Endothelial cell of umbilical vein (primary cell): ENCODE measurements around the gene CTNNA2. TPM values are rescaled to one million over a fixed set of nuclear protein-coding genes. Genes with fewer than 3 reads are reported as not detected.

Experiments
- BruUV-seq: library from RNA; stranded (reverse); fragments of 400-500 nt; replicated peaks from 2 replicates; lab custom pipeline; 2021; lab: Mats Ljungman, UMichigan
- CTCF ChIA-PET: fragments of 300-600, 350-600 bp; sonication (Branson Sonifier 250); formaldehyde crosslinking; loops from one replicate; lab custom pipeline; 2021; ENCODE audit warnings: antibody characterized with exemption, inconsistent platforms; lab: Charles Lee
- POLR2A ChIA-PET: fragments of 300-600, 350-600 bp; sonication (Branson Sonifier 250); formaldehyde crosslinking; loops from one replicate; lab custom pipeline; 2021; ENCODE audit warnings: antibody characterized with exemption, inconsistent platforms; lab: Charles Lee
- DNase-seq: peaks from one replicate; pipeline ENCODE4 v3.0.0-alpha.2; 2011; ENCODE audit warnings: low read depth, low spot score
- FAIRE-seq: peaks from 2 replicates; lab custom pipeline; 2011; peaks lifted over from hg19 to GRCh38; lab: Jason Lieb, UNC
- H2AFZ ChIP-seq: 2 replicates; pipeline ENCODE4 v1.6.0; 2012; ENCODE audit warnings: low read depth, low read length, control low read depth, inconsistent platforms
- H3K27ac ChIP-seq: 2 replicates; pipeline ENCODE4 v1.5.1; 2011; ENCODE audit warnings: low read depth, mild to moderate bottlenecking, control low read depth, low read length, moderate library complexity; ENCODE audit not compliant: insufficient read depth
- H3K27me3 ChIP-seq, 2 experiments: 2 replicates each; pipeline versions ENCODE4 v1.6.0 to v1.6.1; 2011; ENCODE audit warnings: low read length in 2 of 2, mixed read lengths in 1 of 2; ENCODE audit not compliant: control insufficient read depth in 2 of 2, insufficient read depth in 2 of 2
- H3K36me3 ChIP-seq, 2 experiments: 2 replicates in 1 of 2; 3 replicates in 1 of 2; pipeline ENCODE4 v1.5.1; 2011; ENCODE audit warnings: low read length in 2 of 2, mild to moderate bottlenecking in 1 of 2, moderate library complexity in 1 of 2; ENCODE audit not compliant: control insufficient read depth in 2 of 2, insufficient read depth in 2 of 2; ENCODE audit errors: extremely low read depth in 1 of 2
- H3K4me1 ChIP-seq: 3 replicates; pipeline ENCODE4 v1.5.1; 2011; ENCODE audit warnings: mild to moderate bottlenecking, low read length; ENCODE audit not compliant: control insufficient read depth, insufficient read depth; ENCODE audit errors: extremely low read depth
- H3K4me2 ChIP-seq: 2 replicates; pipeline ENCODE4 v1.6.1; 2011; ENCODE audit warnings: low read length, control low read depth, mixed read lengths; ENCODE audit not compliant: insufficient read depth
- H3K4me3 ChIP-seq, 3 experiments: fragments of 200-600 bp in 1 of 3; sonication (generic), shearing (Covaris generic) in 1 of 3; replicated peaks in 1 of 3; 2 replicates each; pipeline ENCODE4 v1.5.1; 2011 to 2016; ENCODE audit warnings: control low read depth in 3 of 3, low read length in 3 of 3, mild to moderate bottlenecking in 2 of 3, inconsistent platforms in 1 of 3, low read depth in 1 of 3, moderate library complexity in 1 of 3; ENCODE audit not compliant: insufficient read depth in 1 of 3
- H3K79me2 ChIP-seq: 2 replicates; pipeline ENCODE4 v1.6.0; 2012; ENCODE audit warnings: low read length, inconsistent platforms; ENCODE audit not compliant: control insufficient read depth, insufficient read depth
- H3K9ac ChIP-seq: replicated peaks from 2 replicates; pipeline ENCODE3; 2011; ENCODE audit warnings: low read length, control low read depth; ENCODE audit not compliant: insufficient read depth; ENCODE audit errors: extremely low read depth
- H3K9me1 ChIP-seq: replicated peaks from 3 replicates; pipeline ENCODE4 v1.6.0; 2011; ENCODE audit warnings: mild to moderate bottlenecking, low read length; ENCODE audit not compliant: control insufficient read depth, insufficient read depth; ENCODE audit errors: extremely low read depth
- H3K9me3 ChIP-seq: replicated peaks from 2 replicates; pipeline ENCODE4 v1.5.1; 2012; ENCODE audit warnings: low read length, inconsistent platforms; ENCODE audit not compliant: control insufficient read depth, insufficient read depth
- H4K20me1 ChIP-seq: replicated peaks from 2 replicates; pipeline ENCODE3; 2011; ENCODE audit warnings: mild to moderate bottlenecking, low read length; ENCODE audit not compliant: control insufficient read depth, insufficient read depth; ENCODE audit errors: extremely low read depth
- EZH2 ChIP-seq: IDR thresholded peaks from 2 replicates; pipeline ENCODE4 v1.6.1; 2012; ENCODE audit warnings: borderline replicate concordance, low read depth, mild to moderate bottlenecking, moderate library complexity, low read length, inconsistent platforms; ENCODE audit not compliant: severe bottlenecking
- FOS ChIP-seq: IDR thresholded peaks from 2 replicates; pipeline ENCODE4 v1.6.1; 2011; ENCODE audit warnings: mild to moderate bottlenecking, low read length, moderate library complexity, borderline replicate concordance; ENCODE audit not compliant: insufficient read depth
- GATA2 ChIP-seq: IDR thresholded peaks from 2 replicates; pipeline ENCODE4 v1.7.0; 2011; ENCODE audit warnings: low read depth, mild to moderate bottlenecking, moderate library complexity, mixed read lengths, low read length; ENCODE audit not compliant: insufficient read length, insufficient read depth
- JUN ChIP-seq: IDR thresholded peaks from 2 replicates; pipeline ENCODE4 v1.6.1; 2011; ENCODE audit warnings: borderline replicate concordance, low read depth; ENCODE audit not compliant: insufficient read length, insufficient read depth
- MYC ChIP-seq: IDR thresholded peaks from one replicate; pipeline ENCODE4 v1.6.1; 2011; ENCODE audit warnings: mild to moderate bottlenecking, low read depth, low read length
- POLR2A ChIP-seq: IDR thresholded peaks from 2 replicates; pipeline ENCODE4 v1.6.1; 2012; ENCODE audit warnings: low read depth, mild to moderate bottlenecking, control low read depth, low read length
- POLR2AphosphoS5 ChIP-seq: IDR thresholded peaks from 2 replicates; pipeline ENCODE4 v1.6.1; 2012; ENCODE audit warnings: low read depth, mild to moderate bottlenecking, control low read depth, low read length, moderate library complexity; ENCODE audit not compliant: insufficient read depth
- dilution Hi-C: fragments of 300-500 bp; cut with MboI; formaldehyde crosslinking; loops from one replicate; pipeline ENCODE4 v1.15.0; 2019; ENCODE audit warnings: low sequenced_read_pairs; ENCODE audit not compliant: extremely low pct_ligation_motif_present
- intact Hi-C: fragments of 100-400 bp; cut with micrococcal nuclease; formaldehyde crosslinking; loops from one replicate; pipeline ENCODE4 v1.10.0; 2022
- polyA plus RNA-seq, 4 experiments: library from polyadenylated mRNA; depleted of rRNA in 3 of 4; stranded (reverse) in 3 of 4; unstranded in 1 of 4; fragments of >200 nt; gene quantifications; 2 replicates each; pipeline versions ENCODE4 v1.2.1 to v1.2.3, GENCODE V29; 2011 to 2012; ENCODE audit warnings: missing spikeins in 1 of 4
- total RNA-seq: library from RNA; stranded (reverse); gene quantifications from 2 replicates; pipeline ENCODE4 v1.2.3, GENCODE V29; 2021
- TF ChIP-seq, protein P1 (sequence below): IDR thresholded peaks from 2 replicates; pipeline ENCODE4 v1.6.1; 2011; ENCODE audit not compliant: insufficient read depth, insufficient read length
- TF ChIP-seq, protein P2 (sequence below), 2 donors: IDR thresholded peaks; 1 replicate in 1 of 2; 2 replicates in 1 of 2; pipeline ENCODE4 v1.5.1; 2011; ENCODE audit warnings: low read length in 2 of 2, mild to moderate bottlenecking in 2 of 2, moderate library complexity in 2 of 2, control low read depth in 1 of 2, inconsistent platforms in 1 of 2, low read depth in 1 of 2; ENCODE audit not compliant: insufficient read depth in 1 of 2; ENCODE audit errors: extremely low read depth in 1 of 2

Gene CTNNA2
- total and polyA plus RNA-seq, 2 donors (not counting 3 experiments of a cell fraction or from before 2014, with no cell fraction given), result not detected

DNA sequence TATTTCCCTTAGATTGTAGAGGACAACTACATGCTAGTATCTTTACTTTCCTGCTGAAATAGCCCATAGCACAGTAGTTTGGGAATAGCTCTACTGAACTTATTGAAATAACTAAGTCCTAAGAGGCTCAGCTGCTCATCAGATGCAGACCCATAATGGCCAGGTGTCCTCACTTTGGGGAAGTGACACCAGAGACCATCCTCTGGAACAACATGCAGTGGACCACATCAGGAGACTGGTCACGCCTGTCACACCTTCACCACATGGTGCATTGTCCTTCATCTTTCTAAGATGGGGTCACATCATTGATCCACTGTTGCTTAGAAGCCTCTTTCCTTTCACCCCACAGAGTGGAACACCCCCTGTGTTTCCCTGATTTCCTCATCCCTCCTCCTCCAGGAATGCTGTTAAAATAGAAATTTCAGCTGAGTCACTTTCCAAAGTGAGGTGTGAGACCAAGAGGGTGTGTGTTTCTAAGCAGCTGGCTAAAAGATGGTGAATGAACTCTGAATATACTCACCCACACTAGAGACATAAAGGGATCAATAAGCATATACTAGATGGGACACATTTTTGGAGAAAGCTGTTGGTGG is 1006.9 kb downstream of the CTNNA2 start:
- H3K4me1 ChIP-seq, result no peaks in the 10 kb centered on the region
- no peak overlapping the region for H3K27ac ChIP-seq
- no peak overlapping the region for H3K9ac ChIP-seq
- H3K79me2 ChIP-seq, result no peaks in the 10 kb centered on the region
- no peak overlapping the region for H2AFZ ChIP-seq
- H3K36me3 ChIP-seq, result no peaks in the 10 kb centered on the region
- ChIA-PET POLR2A (no interaction called here), CTCF (no interaction called here)
- TF ChIP-seq GATA2 (no peak), JUN (no peak), MYC (no peak), FOS (no peak), POLR2A (no peak), POLR2AphosphoS5 (no peak), EZH2 (no peak)
- TF ChIP-seq, protein P1, sequence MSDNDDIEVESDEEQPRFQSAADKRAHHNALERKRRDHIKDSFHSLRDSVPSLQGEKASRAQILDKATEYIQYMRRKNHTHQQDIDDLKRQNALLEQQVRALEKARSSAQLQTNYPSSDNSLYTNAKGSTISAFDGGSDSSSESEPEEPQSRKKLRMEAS, result no peak
- TF ChIP-seq, protein P2, sequence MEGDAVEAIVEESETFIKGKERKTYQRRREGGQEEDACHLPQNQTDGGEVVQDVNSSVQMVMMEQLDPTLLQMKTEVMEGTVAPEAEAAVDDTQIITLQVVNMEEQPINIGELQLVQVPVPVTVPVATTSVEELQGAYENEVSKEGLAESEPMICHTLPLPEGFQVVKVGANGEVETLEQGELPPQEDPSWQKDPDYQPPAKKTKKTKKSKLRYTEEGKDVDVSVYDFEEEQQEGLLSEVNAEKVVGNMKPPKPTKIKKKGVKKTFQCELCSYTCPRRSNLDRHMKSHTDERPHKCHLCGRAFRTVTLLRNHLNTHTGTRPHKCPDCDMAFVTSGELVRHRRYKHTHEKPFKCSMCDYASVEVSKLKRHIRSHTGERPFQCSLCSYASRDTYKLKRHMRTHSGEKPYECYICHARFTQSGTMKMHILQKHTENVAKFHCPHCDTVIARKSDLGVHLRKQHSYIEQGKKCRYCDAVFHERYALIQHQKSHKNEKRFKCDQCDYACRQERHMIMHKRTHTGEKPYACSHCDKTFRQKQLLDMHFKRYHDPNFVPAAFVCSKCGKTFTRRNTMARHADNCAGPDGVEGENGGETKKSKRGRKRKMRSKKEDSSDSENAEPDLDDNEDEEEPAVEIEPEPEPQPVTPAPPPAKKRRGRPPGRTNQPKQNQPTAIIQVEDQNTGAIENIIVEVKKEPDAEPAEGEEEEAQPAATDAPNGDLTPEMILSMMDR (IDR thresholded peaks at IDR 0.05; ENCODE audit: extremely low read depth in 1 of 2, insufficient read depth in 1 of 2, low read depth in 1 of 2, low read length in 2 of 2), result no peak
- H3K9me3 ChIP-seq, result no peaks in the 10 kb centered on the region
- H4K20me1 ChIP-seq, result no peaks in the 10 kb centered on the region
- intact Hi-C loops, result no loop called here
- H3K4me3 ChIP-seq, result no peak overlapping the region
- no peaks in the 10 kb centered on the region for H3K9me1 ChIP-seq
- no peak for DNase-seq
- FAIRE-seq, result no peak
- H3K27me3 ChIP-seq, result no peaks in the 10 kb centered on the region
- H3K4me2 ChIP-seq, result no peak overlapping the region
- dilution Hi-C loops, result no loop called here
- no TSS peak for BruUV-seq
